C4-2B (cell line): Measurements from ENCODE around the gene INSRR.

Experiments used
- CTCF ChIP-seq: fragments of 450-650 bp; conservative IDR thresholded peaks from 2 replicates; pipeline ENCODE4 v1.5.1; 2017; ENCODE audit warnings: mild to moderate bottlenecking
- ZFX ChIP-seq: fragments of 450-650 bp; IDR thresholded peaks from 2 replicates; pipeline ENCODE4 v1.6.1; 2017

DNA sequence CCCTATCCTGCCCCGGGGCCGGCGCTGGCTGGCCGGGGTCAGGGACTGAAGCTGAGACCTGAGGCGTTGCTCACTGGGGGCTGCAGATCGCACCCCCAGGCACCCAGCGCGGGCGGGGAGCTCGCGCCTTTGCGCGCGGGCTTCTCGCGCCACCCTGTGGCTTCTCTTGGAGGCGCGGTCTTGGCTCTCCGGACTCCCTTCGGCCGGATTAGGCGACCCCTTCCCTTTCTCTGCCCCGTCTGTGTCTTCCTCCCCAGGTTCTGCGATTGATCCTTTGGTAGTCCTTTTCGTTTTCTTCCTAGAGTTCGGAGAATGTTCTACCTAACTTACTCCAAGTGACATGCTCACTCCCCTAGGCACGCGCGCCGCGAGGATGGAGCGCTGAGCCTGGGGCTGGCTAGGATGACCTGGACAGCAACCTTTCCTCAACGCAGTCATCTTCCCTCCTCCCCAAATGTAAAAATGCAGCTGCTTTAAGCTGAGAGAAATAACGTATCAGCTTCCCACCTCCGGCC lies 1.3 kb upstream of the INSRR start:
- TF ChIP-seq CTCF, result peak; percentile 92
- TF ChIP-seq ZFX, result no peak
